NCI-H82 treated with DMSO at 0.1 percent for 48 hours (cell line): Measurements from ENCODE around the gene MYH1.
"Not testable (repeated sequence)": the region's sequence is repeated elsewhere in the genome, so short reads cannot be mapped to it uniquely, and the experiment has no call there.

Experiments
- DNase-seq: peaks from one replicate; lab custom pipeline; 2025; ENCODE audit not compliant: unreplicated experiment; lab: John Stamatoyannopoulos, UW

The MYH1 gene

DNA sequence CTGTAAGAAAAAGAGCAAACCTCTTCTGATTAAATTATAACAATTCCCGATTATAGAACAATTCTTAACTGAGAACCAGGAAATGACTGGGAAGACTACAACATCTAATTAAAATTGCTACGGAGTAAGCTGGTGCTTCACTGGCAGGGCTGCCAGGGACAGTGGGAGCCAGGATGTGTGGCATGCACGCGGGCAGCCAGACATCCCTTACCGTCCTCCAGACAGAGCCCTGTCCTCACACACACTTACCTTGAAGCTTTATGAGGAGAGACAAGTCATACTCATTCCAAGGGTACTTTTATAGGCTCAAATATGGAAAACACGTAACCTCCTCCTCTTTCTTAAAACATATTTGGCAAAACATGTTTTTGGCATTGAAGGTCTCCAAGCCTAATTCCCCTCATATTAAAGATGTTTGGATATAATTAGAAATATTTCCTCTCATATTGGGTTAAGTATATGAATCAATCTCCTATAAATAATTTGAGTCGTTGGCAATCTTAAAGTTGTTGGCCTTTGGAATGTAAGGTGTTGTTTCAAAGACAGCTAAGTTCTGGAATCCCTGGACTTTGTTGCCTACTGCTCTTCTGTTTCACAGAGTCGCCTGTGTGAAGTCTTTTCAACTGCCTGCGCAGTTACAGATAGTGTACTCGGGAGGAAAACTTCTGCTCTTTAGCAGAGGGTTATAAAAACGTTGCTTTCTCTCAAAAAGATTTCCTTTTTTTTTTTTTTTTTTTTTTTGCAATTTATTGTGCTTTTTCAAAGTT lies at the start of gene MYH1:
Gene MYH1, minus strand, starts transcription at position 272 of the 767 bp plus-strand sequence. CDS start 1,900 bp downstream, outside the sequence.
- DNase-seq, result no peak

DNA sequence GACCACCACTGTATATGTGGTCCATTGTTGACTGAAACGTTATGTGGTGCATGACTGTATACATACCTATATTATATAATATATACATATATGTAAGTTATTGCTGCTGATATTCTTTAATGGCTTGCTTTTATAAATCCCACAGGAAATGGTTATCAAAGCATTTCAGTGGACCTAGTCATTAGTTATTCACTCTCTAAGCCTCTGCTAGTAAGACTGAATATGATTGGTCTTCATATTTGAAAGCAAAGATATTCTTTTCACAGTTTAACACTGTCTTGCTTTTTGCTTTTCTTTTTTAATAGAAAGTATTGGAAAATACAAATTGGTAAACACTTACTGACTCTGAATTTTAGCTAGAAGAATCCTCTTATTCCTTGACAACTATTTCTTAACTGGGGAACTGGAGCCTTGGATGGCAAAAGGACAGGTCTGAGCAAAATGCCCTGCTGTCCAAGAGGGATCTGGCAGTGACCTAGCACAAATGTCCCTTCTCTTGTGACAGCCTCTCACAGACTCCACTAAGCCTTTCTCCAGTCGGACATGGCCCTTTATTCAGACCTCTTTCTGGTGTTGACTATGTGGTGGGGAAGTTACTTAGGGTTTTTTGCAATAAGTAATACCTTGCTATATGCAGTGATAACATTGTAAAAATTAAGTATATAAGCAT lies 45.8 kb upstream of the MYH1 start:
- DNase-seq, result no peak

DNA sequence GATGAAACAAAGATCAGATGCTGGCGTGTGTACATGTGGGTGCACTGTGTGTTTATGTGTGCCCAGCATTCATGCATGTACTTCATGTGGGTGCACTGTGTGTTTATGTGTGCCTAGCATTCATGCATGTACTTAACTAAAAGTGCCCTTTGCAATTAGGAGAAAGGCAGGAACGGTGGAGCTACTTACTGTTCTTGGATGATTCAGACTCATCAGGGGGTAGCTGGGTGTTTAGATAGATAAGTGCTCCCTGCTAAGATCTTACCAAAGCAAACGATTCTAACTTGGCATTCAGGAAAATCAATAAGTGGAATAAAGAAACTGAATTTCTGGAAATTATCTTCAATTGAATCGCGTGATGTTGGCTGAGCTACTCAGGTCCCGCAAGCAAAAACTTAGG lies 39.7 kb upstream of the MYH1 start:
- DNase-seq, result no peak

DNA sequence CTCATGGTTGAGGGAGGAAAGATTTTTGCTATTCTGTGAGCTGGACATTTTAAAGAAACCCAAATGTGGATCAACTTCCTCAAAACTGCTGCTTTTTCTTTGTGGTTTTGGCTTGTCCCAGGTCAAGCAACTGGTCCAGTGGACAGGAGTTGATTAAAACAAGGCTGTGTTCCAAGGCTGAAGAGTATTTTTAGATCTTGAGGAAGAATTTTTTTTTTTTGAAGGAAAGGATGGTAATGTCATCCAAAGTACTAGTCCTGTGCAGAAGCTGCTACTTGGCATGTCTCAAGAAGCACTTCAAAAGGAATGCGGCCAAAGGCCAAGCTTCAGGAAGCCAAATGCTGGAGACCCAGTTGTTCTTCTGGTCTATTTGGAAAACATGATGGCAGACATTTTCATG lies 39.1 kb upstream of the MYH1 start:
- DNase-seq, result no peak

DNA sequence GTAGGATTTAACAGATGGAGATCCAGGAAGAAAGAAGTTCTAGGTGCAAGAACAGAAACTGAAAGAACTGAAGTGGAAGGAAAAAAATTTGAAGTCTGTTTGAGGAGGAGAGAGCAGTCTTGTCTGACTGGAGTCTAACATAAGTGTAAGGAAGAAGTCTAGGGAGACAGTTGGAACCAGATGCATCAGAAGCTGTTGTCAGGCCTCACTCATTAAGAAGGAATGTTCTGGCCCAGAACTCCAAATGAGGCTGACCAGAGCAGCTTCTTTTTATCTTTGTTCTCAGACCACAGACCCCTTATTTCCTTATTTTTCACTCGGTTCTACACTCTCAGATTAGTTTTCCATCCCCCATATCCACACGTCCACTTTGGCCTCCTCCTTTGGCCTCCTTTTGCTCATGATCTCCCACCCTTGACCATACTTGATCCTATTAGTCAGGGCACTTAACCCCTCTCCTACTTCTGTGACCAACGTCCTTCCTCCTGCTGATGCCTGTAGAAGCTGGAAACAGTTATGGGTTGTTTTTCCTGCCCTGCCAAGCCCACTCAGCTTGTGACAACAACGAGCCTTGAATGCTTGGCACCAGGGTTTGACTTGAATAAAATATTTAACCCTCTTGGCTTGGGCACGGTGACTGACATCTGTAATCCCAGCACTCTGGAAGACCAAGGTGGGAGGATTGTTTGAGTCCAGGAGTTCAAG lies 38.1 kb upstream of the MYH1 start:
- no peak for DNase-seq

DNA sequence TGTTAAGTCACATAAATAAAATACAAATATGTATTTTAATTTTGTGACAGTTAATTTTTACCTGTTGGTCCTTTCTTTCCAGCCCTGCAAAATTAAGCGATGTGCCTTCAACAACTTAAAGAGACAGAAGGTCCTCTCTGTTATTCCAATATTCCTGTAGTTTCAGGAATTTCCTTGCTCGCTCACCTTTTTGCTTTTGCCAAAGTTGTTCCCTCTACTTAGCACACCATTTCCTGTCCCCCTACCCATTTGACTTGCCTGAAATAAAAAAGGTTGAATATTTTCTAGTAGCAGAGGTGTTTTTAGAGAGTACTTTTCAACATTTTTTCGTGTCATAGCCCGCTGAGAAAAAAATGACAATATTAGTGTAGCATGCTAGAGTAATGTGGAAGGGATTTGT lies 31.7 kb upstream of the MYH1 start:
- DNase-seq, result no peak

DNA sequence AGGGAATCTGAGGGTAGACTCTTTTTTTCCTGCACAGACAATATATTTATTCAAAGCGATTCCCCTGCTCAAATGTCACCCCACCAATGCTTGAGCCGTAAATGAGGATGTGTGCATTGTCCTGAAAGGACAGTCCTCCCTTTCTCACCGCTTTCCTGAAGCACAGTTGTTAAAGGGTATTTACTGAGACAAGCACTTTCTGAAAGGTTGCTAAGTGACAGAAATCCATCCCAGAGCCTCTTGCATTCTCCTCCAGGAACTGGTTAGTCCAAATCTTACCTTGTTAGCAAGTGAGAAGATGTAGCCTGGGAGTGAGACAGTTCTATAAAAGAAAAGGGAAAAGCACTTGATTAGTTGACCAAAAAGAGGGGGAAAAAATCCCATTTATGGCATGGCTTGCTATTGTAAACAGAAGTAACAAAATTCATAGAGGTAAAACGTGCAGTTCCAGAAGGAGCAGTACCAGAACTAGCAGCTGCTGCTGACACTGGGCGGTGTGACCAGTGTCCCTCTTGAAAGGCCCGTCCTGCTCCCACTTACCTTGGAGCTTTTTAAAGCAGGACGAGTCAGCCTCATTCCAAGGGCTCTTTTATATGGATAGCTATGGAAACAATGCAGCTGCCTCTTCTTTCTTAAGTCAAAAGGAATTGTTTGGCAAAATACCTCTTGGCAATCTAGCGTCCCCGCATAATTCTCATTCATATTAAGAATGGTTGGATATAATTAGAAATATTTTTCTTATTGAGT lies 30.9 kb upstream of the MYH1 start, which contains the start of gene MYH2:
Gene MYH2, minus strand, starts transcription at position 563 of the 747 bp plus-strand sequence. CDS start 1,738 bp downstream, outside the sequence.
- no peak for DNase-seq

DNA sequence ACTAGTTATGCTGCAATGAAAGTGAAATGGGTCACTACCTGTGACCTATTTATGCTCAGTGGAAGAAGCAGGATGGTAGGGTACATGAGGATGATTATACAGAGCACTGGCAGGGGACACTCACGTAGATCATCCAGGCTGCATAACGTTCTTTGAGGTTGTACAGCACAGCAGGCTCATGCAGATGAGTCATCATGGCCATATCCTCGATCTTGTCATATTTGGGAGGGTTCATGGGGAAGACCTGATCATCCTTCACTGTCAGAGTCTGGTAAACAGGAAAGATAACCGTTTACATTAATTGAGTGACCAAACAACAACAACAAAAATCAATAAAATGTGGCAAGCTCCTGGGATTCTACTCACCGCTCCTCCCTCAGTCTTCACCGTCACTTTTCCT lies 29.0 kb upstream of the MYH1 start:
- no peak for DNase-seq

DNA sequence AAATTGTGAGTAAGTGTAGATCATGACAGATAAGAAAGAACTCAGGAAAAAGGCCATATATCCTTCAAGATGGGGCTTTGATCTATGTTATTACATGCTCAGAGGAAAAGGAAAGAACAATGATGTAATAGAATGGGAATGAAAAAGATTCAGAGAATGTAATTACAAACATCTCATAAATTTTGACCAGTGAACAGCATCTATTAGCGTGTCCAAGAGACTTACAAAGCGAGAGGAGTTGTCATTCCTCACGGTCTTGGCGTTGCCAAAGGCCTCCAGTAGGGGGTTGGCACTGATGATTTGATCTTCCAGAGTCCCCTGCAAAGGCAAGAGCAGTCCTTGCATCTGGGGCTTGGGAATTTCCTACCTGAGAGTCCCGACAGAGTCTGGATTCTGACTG lies 25.1 kb upstream of the MYH1 start:
- not testable (repeated sequence) for DNase-seq

DNA sequence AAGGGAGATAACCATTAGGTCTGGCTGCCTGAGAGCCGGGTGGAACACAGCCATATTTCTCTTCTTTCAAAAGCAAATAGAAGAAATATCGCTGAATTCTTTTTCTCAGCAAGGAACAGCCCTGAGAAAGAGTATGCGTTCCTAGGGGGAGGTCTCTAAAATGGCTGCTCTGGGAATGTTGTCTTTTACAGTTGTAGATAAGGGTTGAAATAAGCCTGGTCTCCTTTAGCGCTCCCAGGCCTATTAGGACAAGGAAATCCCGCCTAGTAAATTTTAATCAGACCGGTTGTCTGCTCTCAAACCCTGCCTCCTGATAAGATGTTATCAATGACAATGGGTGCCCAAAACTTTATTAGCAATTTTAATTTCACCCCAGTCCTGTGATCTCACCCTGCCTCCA lies 22.8 kb upstream of the MYH1 start:
- not testable (repeated sequence) for DNase-seq

DNA sequence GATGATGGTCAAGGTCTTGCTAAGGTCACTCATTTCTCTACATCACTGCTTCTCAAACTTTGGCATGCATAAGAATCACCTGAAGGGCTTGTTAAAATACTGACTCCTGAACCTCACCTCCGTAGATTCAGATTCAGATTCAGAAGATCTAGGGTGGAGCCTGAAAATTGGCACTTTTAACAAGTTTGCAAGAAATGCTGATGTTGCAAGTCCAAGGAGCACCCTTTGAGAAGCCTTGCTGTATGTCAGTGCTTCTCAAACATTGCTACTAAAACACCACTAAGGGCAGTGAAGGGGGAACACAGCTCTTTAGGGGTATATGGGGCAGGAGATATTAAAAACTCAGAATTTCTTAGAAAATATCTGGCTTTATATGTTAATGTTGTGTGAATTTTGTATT lies 13.7 kb upstream of the MYH1 start:
- no peak for DNase-seq

DNA sequence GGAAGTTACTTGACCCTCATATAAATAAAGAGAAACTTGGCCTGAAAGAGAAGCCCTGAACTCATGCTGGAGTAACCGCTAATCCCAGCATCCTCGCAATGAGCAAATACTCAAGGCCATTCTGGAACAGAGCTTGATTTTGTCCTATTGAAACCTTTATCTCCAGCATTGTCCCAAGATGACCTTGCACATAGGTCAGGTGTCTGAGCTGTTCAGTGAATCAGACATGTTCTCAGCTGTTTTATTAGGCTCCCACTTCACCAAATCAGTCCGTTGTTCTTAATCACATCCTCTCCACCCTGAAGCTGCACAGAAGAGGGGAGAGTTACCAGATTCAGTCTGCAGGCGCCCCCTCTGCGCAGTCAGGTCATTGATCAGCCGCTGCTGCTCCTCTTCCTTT lies 9.1 kb upstream of the MYH1 start:
- no peak for DNase-seq

DNA sequence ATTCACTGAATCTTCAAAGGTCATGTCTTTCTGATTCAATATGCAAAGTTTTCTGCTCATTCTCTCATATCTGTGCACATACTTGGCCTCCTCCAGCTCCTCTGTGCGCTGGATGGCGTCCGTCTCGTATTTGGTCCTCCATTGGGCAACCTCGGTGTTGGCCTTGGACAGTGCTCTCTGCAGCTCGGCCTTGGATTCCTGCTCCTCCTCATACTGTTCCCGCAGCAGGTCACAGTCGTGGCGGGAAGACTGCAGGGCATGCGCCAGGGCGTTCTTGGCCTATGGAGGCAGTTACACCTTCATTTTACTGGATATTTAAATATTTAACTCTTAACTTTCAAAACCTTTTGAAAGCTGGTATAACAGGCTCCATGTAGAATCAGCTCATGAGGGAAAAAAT lies 8.2 kb upstream of the MYH1 start:
- no peak for DNase-seq

DNA sequence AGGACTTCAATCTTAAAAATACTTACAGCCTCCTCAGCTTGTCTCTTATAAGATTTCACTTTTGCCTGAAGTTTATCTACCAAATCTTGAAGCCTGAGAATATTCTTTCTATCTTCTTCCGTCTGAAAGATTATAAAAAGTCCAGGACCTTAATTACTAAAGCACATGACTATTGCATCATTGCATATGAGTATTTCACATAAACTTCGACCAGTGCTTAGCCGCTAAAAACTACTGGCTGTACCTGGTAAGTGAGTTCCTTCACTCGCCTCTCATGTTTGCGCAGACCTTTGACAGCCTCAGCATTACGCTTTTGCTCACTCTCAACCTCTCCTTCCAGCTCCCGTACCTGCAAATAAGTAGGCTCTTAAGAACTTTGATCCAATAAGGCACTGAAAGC lies 4.7 kb upstream of the MYH1 start:
- DNase-seq, result no peak

DNA sequence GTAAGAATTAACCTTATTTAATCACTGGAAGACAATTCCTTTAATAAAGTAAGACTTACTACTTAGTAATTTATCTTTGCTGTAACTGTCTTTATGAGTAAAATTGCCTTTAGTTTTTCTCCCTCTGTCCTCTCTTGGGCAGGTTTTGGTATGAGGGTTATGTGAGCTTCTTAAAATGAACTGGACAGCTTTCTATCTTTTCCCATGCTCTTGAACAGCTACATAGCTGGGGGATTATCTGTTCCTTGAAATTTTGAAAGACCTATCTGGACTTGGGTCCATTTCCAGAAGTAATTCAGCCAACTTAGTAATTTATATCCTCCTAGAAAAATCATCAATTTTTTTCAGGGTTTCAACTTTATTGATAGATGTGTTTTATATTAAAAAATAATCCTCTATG lies 3.6 kb upstream of the MYH1 start:
- no peak for DNase-seq

DNA sequence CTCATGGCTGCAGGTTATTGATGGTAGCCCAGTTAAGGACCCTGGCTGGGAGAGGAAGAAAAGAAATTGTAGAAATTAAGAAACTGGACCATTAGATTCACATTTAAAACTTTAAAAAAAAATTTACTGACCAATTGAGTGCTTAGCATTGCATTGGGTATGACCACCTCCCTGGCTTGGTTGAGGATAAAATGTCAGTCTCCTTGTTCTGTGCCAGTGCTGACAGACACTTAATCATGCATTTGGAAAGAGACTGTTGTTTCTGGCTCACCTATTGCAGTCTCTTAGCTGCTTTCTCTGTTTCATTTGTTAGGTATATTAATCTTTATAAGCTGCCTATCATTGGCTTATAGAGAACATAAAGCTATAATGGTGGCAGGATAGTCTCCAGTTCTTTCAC lies 1.7 kb downstream of the MYH1 start:
- no peak for DNase-seq

DNA sequence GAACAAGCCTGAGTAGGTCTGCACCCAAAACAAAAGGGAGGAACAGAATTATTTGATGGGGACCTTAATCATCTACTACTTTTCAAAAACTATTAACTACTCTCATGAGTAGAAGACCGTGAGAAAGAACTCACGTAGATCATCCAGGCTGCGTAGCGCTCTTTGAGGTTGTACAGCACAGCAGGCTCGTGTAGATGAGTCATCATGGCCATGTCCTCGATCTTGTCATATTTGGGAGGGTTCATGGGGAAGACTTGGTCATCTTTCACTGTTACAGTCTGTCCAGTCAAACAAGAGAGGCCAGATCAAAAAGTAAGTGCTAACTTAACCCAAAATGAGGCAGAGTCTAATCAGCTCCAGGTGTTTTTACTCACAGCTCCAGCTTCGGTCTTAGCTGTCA lies 2.3 kb downstream of the MYH1 start:
- DNase-seq, result no peak

DNA sequence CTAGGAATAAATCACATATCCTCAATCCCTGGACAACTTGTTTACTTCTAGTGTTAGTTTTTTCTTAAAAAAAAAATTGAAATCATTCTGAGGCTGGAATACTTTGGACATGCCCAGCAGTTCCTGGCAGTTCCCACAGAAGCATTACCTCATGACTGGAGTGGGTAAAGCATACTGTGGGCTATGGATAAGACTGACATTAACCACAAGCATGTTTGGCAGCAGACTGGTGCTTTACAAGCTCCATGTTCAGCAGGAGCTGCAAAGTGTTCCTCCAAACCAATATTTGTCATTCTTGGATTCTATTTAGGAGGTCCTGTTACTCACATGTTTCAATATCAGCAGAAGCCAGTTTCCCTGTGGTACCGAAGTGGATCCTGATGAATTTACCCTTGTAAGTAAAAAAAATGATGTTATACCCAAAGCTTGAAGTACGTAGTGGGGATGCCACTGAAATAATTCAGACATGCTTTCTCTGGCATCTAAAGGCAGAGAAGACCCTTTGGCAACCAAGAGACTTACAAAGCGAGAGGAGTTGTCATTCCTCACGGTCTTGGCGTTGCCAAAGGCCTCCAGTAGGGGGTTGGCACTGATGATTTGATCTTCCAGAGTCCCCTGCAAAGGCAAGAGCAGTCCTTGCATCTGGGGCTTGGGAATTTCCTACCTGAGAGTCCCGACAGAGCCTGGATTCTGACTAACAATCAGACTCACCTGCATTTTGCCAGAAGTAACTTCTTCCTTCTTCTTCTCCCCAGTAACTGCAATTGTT lies 4.9 kb downstream of the MYH1 start:
- DNase-seq, result no peak

DNA sequence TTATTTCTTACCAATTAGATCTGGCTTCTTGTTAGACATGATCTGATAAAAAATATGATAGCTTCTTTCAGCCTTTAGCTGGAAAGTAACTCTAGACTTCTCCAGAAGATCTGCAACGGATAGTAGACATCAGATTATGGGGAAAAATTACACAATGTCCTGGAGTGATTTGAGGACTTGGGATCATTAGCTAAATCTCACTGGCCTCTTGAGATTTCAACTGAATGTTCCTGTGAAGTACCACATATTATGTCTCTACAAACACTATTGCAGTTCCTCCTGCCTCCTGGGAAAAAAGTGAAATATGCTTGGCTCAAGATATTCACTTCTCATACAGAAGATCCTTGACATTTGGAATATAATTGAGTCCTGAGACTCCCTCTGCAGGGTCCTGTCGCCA lies 5.5 kb downstream of the MYH1 start:
- no peak for DNase-seq

DNA sequence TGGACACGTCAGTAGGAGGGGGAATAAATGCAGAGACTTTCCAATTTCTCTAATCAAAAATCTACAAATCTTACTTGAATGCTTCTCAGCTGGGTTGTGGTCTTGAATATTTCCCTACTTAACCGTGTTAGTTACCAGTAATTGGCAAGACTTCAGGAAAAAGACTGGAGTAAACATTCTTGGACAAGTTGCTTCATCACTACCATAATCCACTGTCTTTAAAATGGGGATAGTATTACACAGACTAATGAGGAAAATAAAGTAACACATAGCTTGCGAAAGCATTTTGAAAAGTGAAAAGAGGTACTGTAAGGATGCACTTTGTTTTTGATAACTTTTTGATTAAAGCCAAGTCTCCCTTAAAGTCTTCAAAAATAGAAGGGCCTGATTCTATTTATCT lies 18.4 kb downstream of the MYH1 start:
- DNase-seq, result no peak

DNA sequence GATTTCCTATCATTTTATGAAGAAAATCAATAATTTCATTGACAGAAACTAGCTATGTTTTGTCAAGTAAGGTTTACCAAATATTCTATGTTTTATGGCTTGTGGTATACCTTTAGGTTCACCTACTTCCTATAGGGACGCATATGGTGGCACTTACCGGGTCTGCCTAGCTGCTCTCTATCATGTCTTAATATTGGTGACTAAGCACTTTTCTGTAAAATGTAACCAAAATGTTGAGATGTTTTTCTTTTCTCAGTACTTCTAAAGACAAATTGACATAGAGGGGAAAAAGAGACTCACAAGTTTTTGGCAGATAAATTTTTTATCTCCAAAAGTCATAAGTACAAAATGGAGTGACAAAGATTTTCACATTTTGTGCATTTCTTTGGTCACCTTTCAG lies 26.3 kb downstream of the MYH1 start:
- DNase-seq, result no peak
